ENCODE results near the gene CADPS.

- TF ChIP-seq CTCF (conservative IDR thresholded peaks at IDR 0.05 in 1 of 2, IDR thresholded peaks at IDR 0.05 in 1 of 2; ENCODE audit: extremely low read depth in 1 of 2, insufficient read depth in 1 of 2, low read depth in 1 of 2, low read length in 2 of 2) = no peak
- TF ChIP-seq EZH2 (IDR thresholded peaks at IDR 0.05; ENCODE audit: borderline replicate concordance, low read length) = no peak
These were observed 119.9 kb downstream of the CADPS start for GRCh38 chr3:62755285-62755684.

Data from mammary epithelial cell (primary cell).